ENCODE results near the gene ARHGDIA. TPM values are rescaled to one million over a fixed set of nuclear protein-coding genes. Genes with fewer than 3 reads are reported as not detected.
A peak's percentile ranks its signal among the peaks of the same experiment; 100 is the strongest.

The ARHGDIA gene
- total and polyA plus RNA-seq, 2 experiments from 2014 or later: 80.7 to 295 TPM

- no peaks in the 10 kb centered on the region for H4K20me1 ChIP-seq (ENCODE audit: insufficient read depth, poor library complexity, severe bottlenecking)
- H3K9me2 ChIP-seq (replicated peaks; ENCODE audit: insufficient read depth): no peaks in the 10 kb centered on the region
- TF ChIP-seq EZH2 (IDR thresholded peaks at IDR 0.05; ENCODE audit: borderline replicate concordance) (no peak), CTCF (IDR thresholded peaks at IDR 0.05; ENCODE audit: poor library complexity) (no peak), EZH2phosphoT487 (IDR thresholded peaks at IDR 0.05; ENCODE audit: low read depth, severe bottlenecking, unreplicated experiment) (no peak)
- H3K9me3 ChIP-seq (ENCODE audit: low read depth): no peaks in the 10 kb centered on the region
- H3K4me1 ChIP-seq (ENCODE audit: insufficient read depth): peaks cover 21% of the 10 kb centered on the region
- H3K4me2 ChIP-seq: peak overlapping the region; percentile 88
- WGBS (ENCODE audit: low lambda C conversion rate, missing lambda C conversion rate): 57% methylated on average over 18 of the region's 18 CpGs
- H3K27ac ChIP-seq: peak overlapping the region; percentile 91
- no peaks in the 10 kb centered on the region for H3K27me3 ChIP-seq
- H3K4me3 ChIP-seq: peak overlapping the region; percentile 98
- no peak for DNase-seq (ENCODE audit: low spot score)
- peaks cover 56% of the 10 kb centered on the region for H3K79me2 ChIP-seq
- no peaks in the 10 kb centered on the region for H3K36me3 ChIP-seq (replicated peaks; ENCODE audit: insufficient read depth, low read depth)
- H2AFZ ChIP-seq: peak overlapping the region; percentile 40
These were observed 39.1 kb downstream of the ARHGDIA start for GRCh38 chr17:81831957-81832607.

GRCh38 chr17:81831563-81831956, 39.6 kb downstream of the ARHGDIA start:
- no peak overlapping the region for H2AFZ ChIP-seq
- no peaks in the 10 kb centered on the region for H4K20me1 ChIP-seq (ENCODE audit: insufficient read depth, poor library complexity, severe bottlenecking)
- peak overlapping the region; percentile 91 for H3K27ac ChIP-seq
- no peaks in the 10 kb centered on the region for H3K9me3 ChIP-seq (ENCODE audit: low read depth)
- no peaks in the 10 kb centered on the region for H3K9me2 ChIP-seq (replicated peaks; ENCODE audit: insufficient read depth)
- H3K4me3 ChIP-seq: no peak overlapping the region
- TF ChIP-seq CTCF (IDR thresholded peaks at IDR 0.05; ENCODE audit: poor library complexity) (no peak), EZH2 (IDR thresholded peaks at IDR 0.05; ENCODE audit: borderline replicate concordance) (no peak), EZH2phosphoT487 (IDR thresholded peaks at IDR 0.05; ENCODE audit: low read depth, severe bottlenecking, unreplicated experiment) (no peak)
- H3K36me3 ChIP-seq (replicated peaks; ENCODE audit: insufficient read depth, low read depth): no peaks in the 10 kb centered on the region
- H3K79me2 ChIP-seq: peaks cover 59% of the 10 kb centered on the region
- DNase-seq (ENCODE audit: low spot score): no peak
- WGBS (ENCODE audit: low lambda C conversion rate, missing lambda C conversion rate): 96% methylated on average over 7 of the region's 7 CpGs
- H3K4me2 ChIP-seq: peak overlapping the region; percentile 88
- no peaks in the 10 kb centered on the region for H3K27me3 ChIP-seq
- peaks cover 21% of the 10 kb centered on the region for H3K4me1 ChIP-seq (ENCODE audit: insufficient read depth)

- peaks cover 59% of the 10 kb centered on the region for H3K79me2 ChIP-seq
- 96% methylated on average over 6 of the region's 6 CpGs for WGBS (ENCODE audit: low lambda C conversion rate, missing lambda C conversion rate)
- H3K27me3 ChIP-seq: no peaks in the 10 kb centered on the region
- no peaks in the 10 kb centered on the region for H4K20me1 ChIP-seq (ENCODE audit: insufficient read depth, poor library complexity, severe bottlenecking)
- peaks cover 21% of the 10 kb centered on the region for H3K4me1 ChIP-seq (ENCODE audit: insufficient read depth)
- H3K4me3 ChIP-seq: no peak overlapping the region
- no peak overlapping the region for H2AFZ ChIP-seq
- H3K4me2 ChIP-seq: no peak overlapping the region
- H3K9me3 ChIP-seq (ENCODE audit: low read depth): no peaks in the 10 kb centered on the region
- TF ChIP-seq CTCF (IDR thresholded peaks at IDR 0.05; ENCODE audit: poor library complexity): no peak
- TF ChIP-seq EZH2 (IDR thresholded peaks at IDR 0.05; ENCODE audit: borderline replicate concordance): no peak
- no peak for TF ChIP-seq EZH2phosphoT487 (IDR thresholded peaks at IDR 0.05; ENCODE audit: low read depth, severe bottlenecking, unreplicated experiment)
- no peaks in the 10 kb centered on the region for H3K36me3 ChIP-seq (replicated peaks; ENCODE audit: insufficient read depth, low read depth)
- no peaks in the 10 kb centered on the region for H3K9me2 ChIP-seq (replicated peaks; ENCODE audit: insufficient read depth)
- DNase-seq (ENCODE audit: low spot score): no peak
- H3K27ac ChIP-seq: no peak overlapping the region
These were observed 41.3 kb downstream of the ARHGDIA start for GRCh38 chr17:81829858-81830257.

All from hepatocyte (in vitro differentiated cells).